Fibroblast of villous mesenchyme (primary cell): ENCODE results near the gene AFM. TPM values are rescaled to one million over a fixed set of nuclear protein-coding genes. Genes with fewer than 3 reads are reported as not detected.

ENCODE experiments used
- DNase-seq: peaks from one replicate; pipeline ENCODE4 v3.0.0-alpha.2; 2010; ENCODE audit warnings: low read depth
- H3K4me3 ChIP-seq: 2 replicates; pipeline ENCODE4 v1.5.1; 2011; ENCODE audit warnings: low read depth, mild to moderate bottlenecking, low read length
- total RNA-seq: library from RNA; depleted of rRNA; stranded (reverse); fragments of >200 nt; gene quantifications from 2 replicates; pipeline ENCODE4 v1.2.3, GENCODE V29; 2012
- TF ChIP-seq, protein P1 (sequence below): IDR thresholded peaks from 2 replicates; pipeline ENCODE4 v1.5.1; 2012; ENCODE audit warnings: low read depth, mild to moderate bottlenecking, low read length; ENCODE audit not compliant: insufficient read depth

The AFM gene
- total RNA-seq, 1 donor, result not detected

DNA sequence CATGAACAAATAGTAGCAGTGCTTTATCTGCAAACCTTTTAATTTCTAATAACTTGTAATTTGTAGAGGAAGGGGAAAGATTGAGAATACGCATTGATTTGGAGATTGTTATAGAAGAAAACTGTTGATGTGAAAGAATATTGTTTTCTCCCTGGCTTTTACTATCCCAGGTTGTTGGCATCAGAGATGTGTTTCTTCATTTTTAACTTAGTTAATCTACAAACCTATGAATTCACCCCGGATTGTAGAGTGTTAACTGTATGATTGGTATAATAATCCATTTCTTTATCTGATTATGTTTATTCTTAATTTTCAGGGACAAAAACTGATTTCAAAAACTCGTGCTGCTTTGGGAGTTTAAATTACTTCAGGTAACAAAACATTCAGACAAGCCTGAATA is 26.6 kb upstream of the AFM start:
- TF ChIP-seq, protein P1, sequence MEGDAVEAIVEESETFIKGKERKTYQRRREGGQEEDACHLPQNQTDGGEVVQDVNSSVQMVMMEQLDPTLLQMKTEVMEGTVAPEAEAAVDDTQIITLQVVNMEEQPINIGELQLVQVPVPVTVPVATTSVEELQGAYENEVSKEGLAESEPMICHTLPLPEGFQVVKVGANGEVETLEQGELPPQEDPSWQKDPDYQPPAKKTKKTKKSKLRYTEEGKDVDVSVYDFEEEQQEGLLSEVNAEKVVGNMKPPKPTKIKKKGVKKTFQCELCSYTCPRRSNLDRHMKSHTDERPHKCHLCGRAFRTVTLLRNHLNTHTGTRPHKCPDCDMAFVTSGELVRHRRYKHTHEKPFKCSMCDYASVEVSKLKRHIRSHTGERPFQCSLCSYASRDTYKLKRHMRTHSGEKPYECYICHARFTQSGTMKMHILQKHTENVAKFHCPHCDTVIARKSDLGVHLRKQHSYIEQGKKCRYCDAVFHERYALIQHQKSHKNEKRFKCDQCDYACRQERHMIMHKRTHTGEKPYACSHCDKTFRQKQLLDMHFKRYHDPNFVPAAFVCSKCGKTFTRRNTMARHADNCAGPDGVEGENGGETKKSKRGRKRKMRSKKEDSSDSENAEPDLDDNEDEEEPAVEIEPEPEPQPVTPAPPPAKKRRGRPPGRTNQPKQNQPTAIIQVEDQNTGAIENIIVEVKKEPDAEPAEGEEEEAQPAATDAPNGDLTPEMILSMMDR, result no peak
- no peak for DNase-seq

DNA sequence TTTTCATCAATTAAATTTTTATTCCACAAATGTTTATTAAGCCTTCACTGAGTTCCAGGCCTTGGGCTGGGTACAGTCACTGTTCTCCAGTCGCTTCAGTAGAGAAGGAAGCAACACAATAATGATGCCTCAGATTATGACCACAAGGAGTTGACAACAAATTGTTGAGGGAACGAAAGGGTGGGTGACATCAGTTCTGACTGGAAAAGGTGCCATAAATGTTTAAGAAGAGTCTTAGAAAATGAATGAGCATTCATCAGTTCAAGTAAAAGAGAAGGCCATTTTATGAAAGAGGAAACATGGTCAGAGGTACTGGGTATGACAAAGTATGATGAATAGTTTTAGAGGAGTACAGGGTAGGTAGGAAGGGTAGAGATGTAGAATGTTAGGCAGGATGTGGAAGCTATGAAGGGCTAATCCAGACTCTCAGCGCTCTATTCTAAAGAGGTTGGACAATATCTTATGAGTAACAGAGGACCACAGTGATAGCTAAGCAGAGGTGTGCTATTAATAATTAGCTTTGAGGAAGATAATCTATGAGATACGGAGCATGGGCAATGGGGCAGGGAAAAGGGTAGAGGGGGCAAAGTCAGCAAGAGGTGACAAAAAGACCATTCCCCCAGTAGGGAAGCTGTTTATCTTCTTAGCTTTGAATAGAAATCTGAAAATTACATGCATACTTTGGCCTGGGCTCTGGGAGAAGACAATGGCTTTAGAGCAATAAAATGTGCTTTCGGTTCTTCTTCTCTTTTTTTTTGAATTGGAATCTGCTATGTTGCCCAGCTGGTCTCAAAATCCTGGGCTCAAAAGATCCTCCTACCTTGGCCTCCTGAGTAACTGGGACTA is 25.1 kb upstream of the AFM start:
- TF ChIP-seq, protein P1, result no peak
- no peak overlapping the region for H3K4me3 ChIP-seq
- DNase-seq, result no peak

More for the DNA sequence above, 26.6 kb upstream of the AFM start:
- H3K4me3 ChIP-seq, result no peak overlapping the region

DNA sequence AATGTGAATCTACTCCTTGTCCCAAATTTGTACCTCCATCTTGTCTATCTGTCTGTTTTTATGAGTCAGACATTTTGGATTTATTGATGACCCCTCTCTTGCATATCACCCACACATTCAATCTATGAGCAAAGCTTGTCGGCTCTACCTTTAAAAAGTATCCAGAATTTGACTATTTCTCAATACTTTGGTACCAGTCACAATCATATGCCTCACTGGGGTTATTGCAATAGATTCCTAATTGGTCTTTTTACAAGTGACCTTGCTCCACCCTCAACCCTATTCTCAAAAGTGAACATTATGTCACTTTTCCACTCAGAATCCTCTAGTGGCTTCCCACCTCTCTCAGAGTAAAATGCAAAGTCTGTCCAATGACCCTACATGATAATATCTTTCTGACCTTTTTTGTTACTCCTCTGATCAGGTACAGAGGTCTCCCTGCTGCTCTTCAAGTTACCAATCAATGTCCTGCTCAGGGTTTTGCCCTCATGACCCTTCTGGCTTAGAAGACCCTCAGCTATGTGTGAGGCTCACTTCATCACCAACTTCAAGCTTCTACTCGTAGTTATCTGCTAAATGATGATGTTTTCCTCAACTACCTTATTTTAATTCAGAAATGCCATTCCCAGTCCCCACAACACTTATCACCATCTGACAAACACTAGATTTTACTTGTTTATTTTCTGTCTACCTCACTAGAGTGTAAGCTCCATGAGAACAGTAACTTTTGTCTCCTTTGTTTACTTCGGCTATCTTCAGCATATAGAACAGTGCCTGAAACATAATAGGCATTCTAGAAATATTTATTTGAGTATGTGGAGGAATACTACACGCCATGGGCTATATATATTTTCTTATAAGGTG is 23.1 kb upstream of the AFM start:
- DNase-seq, result no peak
- no peak overlapping the region for H3K4me3 ChIP-seq
- TF ChIP-seq, protein P1, result no peak

- no peak for DNase-seq
- H3K4me3 ChIP-seq, result no peak overlapping the region
- TF ChIP-seq, protein P1, result no peak
Measured at GRCh38 chr4:73459048-73459421, 22.5 kb upstream of the AFM start.

- no peak overlapping the region for H3K4me3 ChIP-seq
- TF ChIP-seq, protein P1, result no peak
- no peak for DNase-seq
Measured at GRCh38 chr4:73460913-73461522, 20.5 kb upstream of the AFM start.

- DNase-seq, result no peak
- H3K4me3 ChIP-seq, result no peak overlapping the region
- TF ChIP-seq, protein P1, result no peak
Measured at GRCh38 chr4:73468170-73468569, 13.4 kb upstream of the AFM start.
